ENCODE measurements around the gene KCNT1.

The KCNT1 gene

GRCh38 chr9:135793221-135794056 is 91.5 kb downstream of the KCNT1 start:
- no peak for TF ChIP-seq EZH2phosphoT487 (IDR thresholded peaks at IDR 0.05; ENCODE audit: borderline replicate concordance, low read length)
- TF ChIP-seq CTCF (IDR thresholded peaks at IDR 0.05; ENCODE audit: low read depth, low read length, poor library complexity, severe bottlenecking): no peak
- Histone ChIP-seq H3K79me2 (ENCODE audit: control insufficient read depth, low read length) (no peaks in the 10 kb centered on the region), H4K20me1 (ENCODE audit: control insufficient read depth, insufficient read depth, low read depth, low read length) (no peaks in the 10 kb centered on the region), H3K4me1 (ENCODE audit: control insufficient read depth, low read length) (no peaks in the 10 kb centered on the region), H3K4me2 (ENCODE audit: low read length) (no peak overlapping the region), H3K9me3 (ENCODE audit: control insufficient read depth, insufficient read depth, low read length) (no peaks in the 10 kb centered on the region), H3K27me3 (ENCODE audit: control insufficient read depth, low read length) (no peaks in the 10 kb centered on the region), H3F3A (ENCODE audit: control insufficient read depth, insufficient read depth) (no peaks in the 10 kb centered on the region), H3K36me3 (ENCODE audit: control insufficient read depth, low read length) (no peaks in the 10 kb centered on the region), H3K4me3 (ENCODE audit: low read length) (no peak overlapping the region), H3K27ac (ENCODE audit: low read depth, low read length) (no peak overlapping the region), H3K9me2 (replicated peaks; ENCODE audit: control insufficient read depth, low read length) (no peaks in the 10 kb centered on the region)

GRCh38 chr9:135794057-135794335 is 92.0 kb downstream of the KCNT1 start:
- Histone ChIP-seq H4K20me1 (ENCODE audit: control insufficient read depth, insufficient read depth, low read depth, low read length) (no peaks in the 10 kb centered on the region), H3K36me3 (ENCODE audit: control insufficient read depth, low read length) (no peaks in the 10 kb centered on the region), H3F3A (ENCODE audit: control insufficient read depth, insufficient read depth) (no peaks in the 10 kb centered on the region), H3K27me3 (ENCODE audit: control insufficient read depth, low read length) (no peaks in the 10 kb centered on the region), H3K4me2 (ENCODE audit: low read length) (no peak overlapping the region), H3K9me3 (ENCODE audit: control insufficient read depth, insufficient read depth, low read length) (no peaks in the 10 kb centered on the region), H3K79me2 (ENCODE audit: control insufficient read depth, low read length) (no peaks in the 10 kb centered on the region), H3K9me2 (replicated peaks; ENCODE audit: control insufficient read depth, low read length) (no peaks in the 10 kb centered on the region), H3K4me1 (ENCODE audit: control insufficient read depth, low read length) (no peaks in the 10 kb centered on the region), H3K4me3 (ENCODE audit: low read length) (no peak overlapping the region), H3K27ac (ENCODE audit: low read depth, low read length) (no peak overlapping the region)
- no peak for TF ChIP-seq EZH2phosphoT487 (IDR thresholded peaks at IDR 0.05; ENCODE audit: borderline replicate concordance, low read length)
- no peak for TF ChIP-seq CTCF (IDR thresholded peaks at IDR 0.05; ENCODE audit: low read depth, low read length, poor library complexity, severe bottlenecking)

GRCh38 chr9:135794361-135794885 is 92.4 kb downstream of the KCNT1 start:
- Histone ChIP-seq H3K4me2 (ENCODE audit: low read length) (no peak overlapping the region), H3K27me3 (ENCODE audit: control insufficient read depth, low read length) (no peaks in the 10 kb centered on the region), H4K20me1 (ENCODE audit: control insufficient read depth, insufficient read depth, low read depth, low read length) (no peaks in the 10 kb centered on the region), H3K36me3 (ENCODE audit: control insufficient read depth, low read length) (no peaks in the 10 kb centered on the region), H3F3A (ENCODE audit: control insufficient read depth, insufficient read depth) (no peaks in the 10 kb centered on the region), H3K9me3 (ENCODE audit: control insufficient read depth, insufficient read depth, low read length) (no peaks in the 10 kb centered on the region), H3K27ac (ENCODE audit: low read depth, low read length) (no peak overlapping the region), H3K4me3 (ENCODE audit: low read length) (no peak overlapping the region), H3K9me2 (replicated peaks; ENCODE audit: control insufficient read depth, low read length) (no peaks in the 10 kb centered on the region), H3K79me2 (ENCODE audit: control insufficient read depth, low read length) (no peaks in the 10 kb centered on the region), H3K4me1 (ENCODE audit: control insufficient read depth, low read length) (no peaks in the 10 kb centered on the region)
- no peak for TF ChIP-seq CTCF (IDR thresholded peaks at IDR 0.05; ENCODE audit: low read depth, low read length, poor library complexity, severe bottlenecking)

All from DOHH2 (cell line).